HCT116 (cell line): ENCODE measurements around the gene ITSN1. TPM values are rescaled to one million over a fixed set of nuclear protein-coding genes. Genes with fewer than 3 reads are reported as not detected.

ENCODE experiments used
- ATAC-seq: fragments of 200-7000 bp; cut with Tn5 transposase; 2 replicates; pipeline ENCODE4 v1.9.1; 2020; ENCODE audit warnings: mild to moderate bottlenecking, moderate library complexity
- BruUV-seq: library from RNA; stranded (reverse); fragments of 400-500 nt; replicated peaks from 2 replicates; lab custom pipeline; 2021; lab: Mats Ljungman, UMichigan
- CTCF ChIA-PET: fragments of 300-600 bp; sonication (Branson Sonifier 250); formaldehyde crosslinking; loops from one replicate; lab custom pipeline; 2021; ENCODE audit warnings: antibody characterized with exemption; lab: Charles Lee
- POLR2A ChIA-PET: fragments of 300-600, 350-600 bp; sonication (Branson Sonifier 250); formaldehyde crosslinking; loops from one replicate; lab custom pipeline; 2021; ENCODE audit warnings: antibody characterized with exemption; lab: Charles Lee
- RAD21 ChIA-PET, 2 experiments: fragments of 300-600 bp; sonication (Branson Sonifier 250); formaldehyde crosslinking; loops; one replicate each; lab custom pipeline; 2023; ENCODE audit warnings: low total read pairs in 2 of 2; ENCODE audit not compliant: uncharacterized antibody in 2 of 2, unreplicated experiment in 2 of 2, low non-redundant PET in 1 of 2; lab: Charles Lee
- DNase-seq: peaks from one replicate; pipeline ENCODE4 v3.0.0-alpha.2; 2010; ENCODE audit warnings: low read depth, low spot score
- H2AFZ ChIP-seq: fragments of 200-600 bp; shearing (Covaris generic), sonication (generic); 2 replicates; pipeline ENCODE4 v1.6.1; 2017; ENCODE audit warnings: low read depth, mixed run types, mixed read lengths, antibody characterized with exemption, low read length; ENCODE audit not compliant: poor library complexity, severe bottlenecking
- H3K27ac ChIP-seq: 2 replicates; pipeline ENCODE4 v1.5.1; 2012; ENCODE audit warnings: low read depth, low read length
- H3K27me3 ChIP-seq: fragments of 200-600 bp; sonication (generic); 2 replicates; pipeline ENCODE4 v1.6.1; 2016; ENCODE audit warnings: mixed run types, low read length, mixed read lengths; ENCODE audit not compliant: insufficient read depth
- H3K36me3 ChIP-seq, 2 experiments: fragments of 200-500 bp in 1 of 2; fragments of 200-600 bp in 1 of 2; sonication (Bioruptor generic) in 1 of 2; sonication (generic) in 1 of 2; 2 replicates each; pipeline versions ENCODE4 v1.5.1 to v1.6.1; 2014 to 2016; ENCODE audit warnings: low read length in 2 of 2, inconsistent platforms in 1 of 2, mixed read lengths in 1 of 2, mixed run types in 1 of 2; ENCODE audit not compliant: insufficient read depth in 2 of 2, control insufficient read depth in 1 of 2
- H3K4me1 ChIP-seq, 2 experiments: fragments of 200-600 bp in 1 of 2; sonication (generic) in 1 of 2; 2 replicates each; pipeline versions ENCODE4 v1.5.1 to v1.6.1; 2012 to 2017; ENCODE audit warnings: low read length in 2 of 2, inconsistent platforms in 1 of 2, mild to moderate bottlenecking in 1 of 2, mixed read lengths in 1 of 2, mixed run types in 1 of 2, moderate library complexity in 1 of 2; ENCODE audit not compliant: insufficient read depth in 2 of 2, control insufficient read depth in 1 of 2
- H3K4me2 ChIP-seq: fragments of 200-600 bp; sonication (generic); 2 replicates; pipeline ENCODE4 v1.6.1; 2017; ENCODE audit warnings: mixed run types, low read length, mixed read lengths
- H3K4me3 ChIP-seq, 2 experiments: fragments of 200-600 bp in 1 of 2; sonication (generic) in 1 of 2; replicated peaks in 1 of 2; 2 replicates each; pipeline ENCODE4 v1.5.1; 2011 to 2016; ENCODE audit warnings: low read length in 2 of 2, control low read depth in 1 of 2, low read depth in 1 of 2, mild to moderate bottlenecking in 1 of 2, mixed read lengths in 1 of 2, mixed run types in 1 of 2
- H3K79me2 ChIP-seq: fragments of 200-600 bp; sonication (generic); 2 replicates; pipeline ENCODE4 v1.6.1; 2017; ENCODE audit warnings: mild to moderate bottlenecking, mixed run types, low read length, moderate library complexity, mixed read lengths; ENCODE audit not compliant: insufficient read depth
- H3K9ac ChIP-seq: fragments of 200-600 bp; sonication (generic); 2 replicates; pipeline ENCODE4 v1.6.1; 2016; ENCODE audit warnings: low read length, mixed read lengths
- H3K9me2 ChIP-seq: fragments of 200-600 bp; sonication (generic), shearing (Covaris generic); 2 replicates; pipeline ENCODE4 v1.6.1; 2017; ENCODE audit warnings: mixed run types, mild to moderate bottlenecking, moderate library complexity; ENCODE audit not compliant: insufficient read depth
- H3K9me3 ChIP-seq, 2 experiments: fragments of 200-500 bp in 1 of 2; fragments of 200-600 bp in 1 of 2; sonication (Bioruptor generic) in 1 of 2; sonication (generic) in 1 of 2; 2 replicates each; pipeline ENCODE4 v1.6.1; 2014 to 2017; ENCODE audit warnings: low read length in 2 of 2, mixed read lengths in 2 of 2, inconsistent platforms in 1 of 2, low read depth in 1 of 2, mild to moderate bottlenecking in 1 of 2, mixed run types in 1 of 2, moderate library complexity in 1 of 2; ENCODE audit not compliant: control insufficient read depth in 1 of 2, insufficient read depth in 1 of 2
- H4K20me1 ChIP-seq: fragments of 200-600 bp; sonication (generic), shearing (Covaris generic); 2 replicates; pipeline ENCODE4 v1.6.1; 2017; ENCODE audit warnings: mixed run types, mild to moderate bottlenecking, moderate library complexity; ENCODE audit not compliant: insufficient read depth
- CBX3 ChIP-seq: IDR thresholded peaks from 2 replicates; pipeline ENCODE4 v1.6.1; 2012; ENCODE audit warnings: low read depth
- CEBPB ChIP-seq: IDR thresholded peaks from 2 replicates; pipeline ENCODE4 v1.6.1; 2012; ENCODE audit warnings: low read depth
- POLR2A ChIP-seq: IDR thresholded peaks from 2 replicates; pipeline ENCODE4 v1.7.0; 2011; ENCODE audit warnings: borderline replicate concordance; ENCODE audit not compliant: insufficient read depth, insufficient read length; ENCODE audit errors: extremely low read depth
- POLR2AphosphoS5 ChIP-seq: IDR thresholded peaks from 2 replicates; pipeline ENCODE4 v1.6.1; 2011; ENCODE audit warnings: mild to moderate bottlenecking, low read depth, low read length, moderate library complexity
- RAD21 ChIP-seq: IDR thresholded peaks from 2 replicates; pipeline ENCODE4 v1.6.1; 2012; ENCODE audit warnings: low read depth, mild to moderate bottlenecking
- ZFX ChIP-seq: fragments of 450-650 bp; IDR thresholded peaks from 2 replicates; pipeline ENCODE4 v1.6.1; 2017
- intact Hi-C: fragments of 100-400 bp; cut with micrococcal nuclease; formaldehyde crosslinking; loops from 2 replicates; pipeline ENCODE4 v1.10.0; 2022
- total RNA-seq: library from RNA; stranded (reverse); gene quantifications from one replicate; pipeline ENCODE4 v1.2.1, GENCODE V29; 2021; ENCODE audit not compliant: unreplicated experiment
- TF ChIP-seq, protein P1 (sequence below), 3 experiments: fragments of 200-600 bp in 1 of 3; sonication (generic) in 1 of 3; IDR thresholded peaks in 2 of 3; conservative IDR thresholded peaks in 1 of 3; 2 replicates each; pipeline ENCODE4 v1.5.1; 2012 to 2017; ENCODE audit warnings: low read depth in 2 of 3, low read length in 2 of 3, antibody characterized with exemption in 1 of 3, borderline replicate concordance in 1 of 3, control low read depth in 1 of 3, mild to moderate bottlenecking in 1 of 3, mixed read lengths in 1 of 3, mixed run types in 1 of 3, moderate library complexity in 1 of 3; ENCODE audit not compliant: insufficient read depth in 1 of 3
- TF ChIP-seq, protein P2 (sequence below): IDR thresholded peaks from 2 replicates; pipeline ENCODE4 v1.6.1; 2011; ENCODE audit warnings: mild to moderate bottlenecking, low read length, moderate library complexity; ENCODE audit not compliant: insufficient replicate concordance; ENCODE audit errors: extremely low read depth

Gene ITSN1
- total RNA-seq, 1 experiment from 2014 or later, result 25.8 TPM

DNA sequence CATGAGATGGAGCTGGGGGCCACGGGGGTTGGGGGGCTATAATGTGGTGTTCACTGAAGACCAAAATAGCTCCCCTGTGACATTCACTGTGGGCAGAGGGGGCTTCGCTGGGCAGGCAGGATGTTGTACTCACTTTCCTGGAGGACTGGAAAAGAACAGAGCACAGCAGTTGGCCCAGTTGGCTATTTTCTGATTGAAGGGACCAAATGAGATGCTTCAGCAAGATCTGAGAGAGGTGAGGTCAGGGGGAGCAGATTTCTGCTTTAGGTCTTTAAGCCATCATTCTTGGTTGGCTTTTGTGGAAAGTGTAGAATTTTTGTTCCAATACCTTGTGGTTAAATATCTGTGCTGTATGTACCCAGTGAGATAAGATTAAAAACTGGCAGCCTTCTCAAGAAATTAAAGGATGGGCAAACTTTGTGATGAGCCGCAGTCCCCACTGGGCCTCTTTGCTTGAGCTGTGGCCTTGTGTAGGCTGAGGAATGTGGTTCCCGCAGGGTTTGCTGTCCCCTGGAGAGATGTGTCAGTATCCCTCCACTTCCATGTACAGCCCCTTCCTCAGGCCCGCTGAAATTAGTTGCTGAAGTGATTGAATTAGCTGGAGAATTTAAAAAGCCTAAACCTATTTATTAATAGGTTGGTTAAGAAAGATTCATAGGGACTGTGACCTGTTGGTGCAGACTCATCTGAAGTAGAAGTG lies 192.7 kb downstream of the ITSN1 start:
- TF ChIP-seq, protein P1, sequence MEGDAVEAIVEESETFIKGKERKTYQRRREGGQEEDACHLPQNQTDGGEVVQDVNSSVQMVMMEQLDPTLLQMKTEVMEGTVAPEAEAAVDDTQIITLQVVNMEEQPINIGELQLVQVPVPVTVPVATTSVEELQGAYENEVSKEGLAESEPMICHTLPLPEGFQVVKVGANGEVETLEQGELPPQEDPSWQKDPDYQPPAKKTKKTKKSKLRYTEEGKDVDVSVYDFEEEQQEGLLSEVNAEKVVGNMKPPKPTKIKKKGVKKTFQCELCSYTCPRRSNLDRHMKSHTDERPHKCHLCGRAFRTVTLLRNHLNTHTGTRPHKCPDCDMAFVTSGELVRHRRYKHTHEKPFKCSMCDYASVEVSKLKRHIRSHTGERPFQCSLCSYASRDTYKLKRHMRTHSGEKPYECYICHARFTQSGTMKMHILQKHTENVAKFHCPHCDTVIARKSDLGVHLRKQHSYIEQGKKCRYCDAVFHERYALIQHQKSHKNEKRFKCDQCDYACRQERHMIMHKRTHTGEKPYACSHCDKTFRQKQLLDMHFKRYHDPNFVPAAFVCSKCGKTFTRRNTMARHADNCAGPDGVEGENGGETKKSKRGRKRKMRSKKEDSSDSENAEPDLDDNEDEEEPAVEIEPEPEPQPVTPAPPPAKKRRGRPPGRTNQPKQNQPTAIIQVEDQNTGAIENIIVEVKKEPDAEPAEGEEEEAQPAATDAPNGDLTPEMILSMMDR (IDR thresholded peaks at IDR 0.05 in 2 of 3, conservative IDR thresholded peaks at IDR 0.05 in 1 of 3; ENCODE audit: borderline replicate concordance in 1 of 3, insufficient read depth in 1 of 3, low read depth in 2 of 3, low read length in 2 of 3), result no peak
- no peak for TF ChIP-seq ZFX
- intact Hi-C loops, result no loop called here
- H3K79me2 ChIP-seq, result no peaks in the 10 kb centered on the region
- no peak overlapping the region for H3K4me3 ChIP-seq
- H2AFZ ChIP-seq, result no peak overlapping the region
- H3K4me1 ChIP-seq, result no peaks in the 10 kb centered on the region
- no peaks in the 10 kb centered on the region for H4K20me1 ChIP-seq
- POLR2A ChIA-PET, result no interaction called here
- no peaks in the 10 kb centered on the region for H3K36me3 ChIP-seq
- H3K9me3 ChIP-seq, result no peaks in the 10 kb centered on the region
- no peak overlapping the region for H3K27ac ChIP-seq
- DNase-seq, result no peak
- no peak for ATAC-seq
- H3K4me2 ChIP-seq, result no peak overlapping the region
- RAD21 ChIA-PET, result no interaction called here
- no peaks in the 10 kb centered on the region for H3K27me3 ChIP-seq
- H3K9ac ChIP-seq, result no peak overlapping the region
- CTCF ChIA-PET, result no interaction called here
- H3K9me2 ChIP-seq, result no peaks in the 10 kb centered on the region
- BruUV-seq, result no TSS peak

DNA sequence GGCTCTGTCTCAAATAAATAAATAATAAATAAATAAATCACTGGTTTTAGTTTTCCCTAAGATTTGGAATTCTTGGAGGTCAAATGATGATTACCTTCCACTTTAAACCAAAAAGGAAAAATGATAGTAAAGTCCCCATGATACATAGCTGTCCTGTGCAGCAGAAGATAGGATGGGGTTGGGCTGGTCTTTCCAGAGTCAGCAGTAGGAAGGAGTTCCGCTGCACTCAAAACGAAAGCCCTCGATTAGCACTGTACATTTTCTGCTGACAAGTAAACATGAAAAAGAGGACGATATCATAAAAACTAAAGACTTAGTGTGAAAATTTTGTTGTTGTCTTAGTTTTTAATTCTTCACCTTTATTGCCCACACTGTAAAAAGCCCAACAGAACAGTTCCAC lies 193.6 kb downstream of the ITSN1 start:
- H3K36me3 ChIP-seq, result no peaks in the 10 kb centered on the region
- ChIA-PET POLR2A (no interaction called here), RAD21 (no interaction called here), CTCF (no interaction called here)
- H2AFZ ChIP-seq, result no peak overlapping the region
- no peaks in the 10 kb centered on the region for H3K9me3 ChIP-seq
- no peak overlapping the region for H3K27ac ChIP-seq
- no peak overlapping the region for H3K4me2 ChIP-seq
- ATAC-seq (no peak), DNase-seq (no peak)
- BruUV-seq, result no TSS peak
- H3K79me2 ChIP-seq, result no peaks in the 10 kb centered on the region
- no peaks in the 10 kb centered on the region for H3K4me1 ChIP-seq
- H3K27me3 ChIP-seq, result no peaks in the 10 kb centered on the region
- no peak overlapping the region for H3K4me3 ChIP-seq
- intact Hi-C loops, result no loop called here
- TF ChIP-seq POLR2AphosphoS5, result no peak
- TF ChIP-seq RAD21, result no peak
- no peak for TF ChIP-seq CBX3
- TF ChIP-seq POLR2A, result no peak
- TF ChIP-seq, protein P2, sequence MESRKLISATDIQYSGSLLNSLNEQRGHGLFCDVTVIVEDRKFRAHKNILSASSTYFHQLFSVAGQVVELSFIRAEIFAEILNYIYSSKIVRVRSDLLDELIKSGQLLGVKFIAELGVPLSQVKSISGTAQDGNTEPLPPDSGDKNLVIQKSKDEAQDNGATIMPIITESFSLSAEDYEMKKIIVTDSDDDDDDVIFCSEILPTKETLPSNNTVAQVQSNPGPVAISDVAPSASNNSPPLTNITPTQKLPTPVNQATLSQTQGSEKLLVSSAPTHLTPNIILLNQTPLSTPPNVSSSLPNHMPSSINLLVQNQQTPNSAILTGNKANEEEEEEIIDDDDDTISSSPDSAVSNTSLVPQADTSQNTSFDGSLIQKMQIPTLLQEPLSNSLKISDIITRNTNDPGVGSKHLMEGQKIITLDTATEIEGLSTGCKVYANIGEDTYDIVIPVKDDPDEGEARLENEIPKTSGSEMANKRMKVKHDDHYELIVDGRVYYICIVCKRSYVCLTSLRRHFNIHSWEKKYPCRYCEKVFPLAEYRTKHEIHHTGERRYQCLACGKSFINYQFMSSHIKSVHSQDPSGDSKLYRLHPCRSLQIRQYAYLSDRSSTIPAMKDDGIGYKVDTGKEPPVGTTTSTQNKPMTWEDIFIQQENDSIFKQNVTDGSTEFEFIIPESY, result no peak
- no peak for TF ChIP-seq CEBPB
- H3K9ac ChIP-seq, result no peak overlapping the region
- H4K20me1 ChIP-seq, result no peaks in the 10 kb centered on the region
- H3K9me2 ChIP-seq, result no peaks in the 10 kb centered on the region
